Measurements from ENCODE around the gene TAL2. TPM values are rescaled to one million over a fixed set of nuclear protein-coding genes. Genes with fewer than 3 reads are reported as not detected.

The TAL2 gene
- total RNA-seq (not detected in 2 replicates), polyA plus RNA-seq (0.30 TPM in 1 of 2 replicates, not detected in the other), polyA minus RNA-seq (not detected in 2 replicates), Bru-seq, nascent RNA (not detected), BruChase-seq, experiment 1, labeled RNA remaining after a 6-hour chase (percentile 35 among the genes with signal in this experiment), BruChase-seq, experiment 2, labeled RNA remaining after a 2-hour chase (percentile 23 among the genes with signal in this experiment)
- polyA plus RNA-seq (2011; cell fraction: cytosol; rRNA removed), result 0.13 TPM in 1 of 2 replicates, not detected in the other
- 0.64 and 0.72 TPM in 2 replicates for polyA plus RNA-seq (2011; cell fraction: nucleus; rRNA removed)
- not detected in 2 replicates for polyA plus RNA-seq (2012)
- not detected for polyA minus RNA-seq (2011; cell fraction: cytosol; rRNA and poly(A)+ RNA removed)
- not detected in 2 replicates for polyA minus RNA-seq (2011; cell fraction: nucleus; rRNA and poly(A)+ RNA removed)
- long read RNA-seq, result 0 reads

- H3K9me1 ChIP-seq (replicated peaks; ENCODE audit: control insufficient read depth, extremely low read depth, insufficient read depth, low read length), result no peaks in the 10 kb centered on the region
- dilution Hi-C loops (cut with MboI; ENCODE audit: extremely low pct_ligation_motif_present, low sequenced_read_pairs), result no loop called here
These were observed at the start of gene TAL2 for GRCh38 chr9:105662184-105663104. TSS of gene TAL2 (plus strand) at chr9:105662457. CDS start at chr9:105662497, 40 bp downstream.

More at GRCh38 chr9:105662184-105663104, at the start of gene TAL2:
- TF ChIP-seq EZH2 (IDR thresholded peaks at IDR 0.05; ENCODE audit: borderline replicate concordance, low read depth, low read length, severe bottlenecking) (no peak), POLR2AphosphoS5 (IDR thresholded peaks at IDR 0.05; ENCODE audit: insufficient read depth, low read depth, low read length) (no peak), CTCF (IDR thresholded peaks at IDR 0.05; ENCODE audit: extremely low read depth in 1 of 2, insufficient read depth in 1 of 2, low read depth in 1 of 2, low read length in 2 of 2) (no peak), MYC (IDR thresholded peaks at IDR 0.05; ENCODE audit: low read depth, low read length) (no peak), JUN (IDR thresholded peaks at IDR 0.05; ENCODE audit: borderline replicate concordance, insufficient read depth, insufficient read length, low read depth) (no peak), FOS (IDR thresholded peaks at IDR 0.05; ENCODE audit: borderline replicate concordance, insufficient read depth, low read length) (no peak), GATA2 (IDR thresholded peaks at IDR 0.05; ENCODE audit: insufficient read depth, insufficient read length, low read depth, low read length) (no peak), POLR2A (IDR thresholded peaks at IDR 0.05; ENCODE audit: low read depth, low read length) (no peak)
- TF ChIP-seq, protein P1, sequence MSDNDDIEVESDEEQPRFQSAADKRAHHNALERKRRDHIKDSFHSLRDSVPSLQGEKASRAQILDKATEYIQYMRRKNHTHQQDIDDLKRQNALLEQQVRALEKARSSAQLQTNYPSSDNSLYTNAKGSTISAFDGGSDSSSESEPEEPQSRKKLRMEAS (IDR thresholded peaks at IDR 0.05; ENCODE audit: insufficient read depth, insufficient read length), result no peak
- no peak within 1 kb of the TSS for H2AFZ ChIP-seq (ENCODE audit: low read depth, low read length)
- POLR2A ChIA-PET, result no interaction called here
- no peaks in the 10 kb centered on the region for H4K20me1 ChIP-seq (replicated peaks; ENCODE audit: control insufficient read depth, extremely low read depth, insufficient read depth, low read length)
- H3K79me2 ChIP-seq (ENCODE audit: control insufficient read depth, insufficient read depth, low read length), result no peaks in the 10 kb centered on the region
- no TSS peak for BruUV-seq (replicated peaks)
- no peaks in the 10 kb centered on the region for H3K36me3 ChIP-seq (ENCODE audit: control insufficient read depth in 2 of 2, extremely low read depth in 1 of 2, insufficient read depth in 2 of 2, low read length in 2 of 2)
- FAIRE-seq (no peak), DNase-seq (ENCODE audit: low read depth, low spot score) (no peak)
- no peaks in the 10 kb centered on the region for H3K9me3 ChIP-seq (replicated peaks; ENCODE audit: control insufficient read depth, insufficient read depth, low read length)
- intact Hi-C loops (cut with micrococcal nuclease), result no loop called here
- H3K27ac ChIP-seq (ENCODE audit: insufficient read depth, low read depth, low read length), result no peak within 1 kb of the TSS
- CTCF ChIA-PET, result interaction anchor here (1.0 kb wide), 1 partner anchor 56 kb away, joined by 3 read pairs; no protein-coding TSS in a partner anchor
- H3K27me3 ChIP-seq (ENCODE audit: control insufficient read depth in 2 of 2, insufficient read depth in 2 of 2, low read length in 2 of 2), result peaks cover 0 to 4% of the 10 kb centered on the region in 2 experiments
- H3K4me3 ChIP-seq (replicated peaks in 1 of 3; ENCODE audit: insufficient read depth in 1 of 3, low read depth in 1 of 3, low read length in 3 of 3), result no peak within 1 kb of the TSS
- no peak within 1 kb of the TSS for H3K9ac ChIP-seq (replicated peaks; ENCODE audit: extremely low read depth, insufficient read depth, low read length)
- H3K4me2 ChIP-seq (ENCODE audit: insufficient read depth, low read length), result no peak within 1 kb of the TSS
- H3K4me1 ChIP-seq (ENCODE audit: control insufficient read depth, extremely low read depth, insufficient read depth, low read length), result no peaks in the 10 kb centered on the region
